ENCODE results near the gene RBM46.
"Not testable (repeated sequence)": the region's sequence is repeated elsewhere in the genome, so short reads cannot be mapped to it uniquely, and the experiment has no call there.

RBM46 gene

DNA sequence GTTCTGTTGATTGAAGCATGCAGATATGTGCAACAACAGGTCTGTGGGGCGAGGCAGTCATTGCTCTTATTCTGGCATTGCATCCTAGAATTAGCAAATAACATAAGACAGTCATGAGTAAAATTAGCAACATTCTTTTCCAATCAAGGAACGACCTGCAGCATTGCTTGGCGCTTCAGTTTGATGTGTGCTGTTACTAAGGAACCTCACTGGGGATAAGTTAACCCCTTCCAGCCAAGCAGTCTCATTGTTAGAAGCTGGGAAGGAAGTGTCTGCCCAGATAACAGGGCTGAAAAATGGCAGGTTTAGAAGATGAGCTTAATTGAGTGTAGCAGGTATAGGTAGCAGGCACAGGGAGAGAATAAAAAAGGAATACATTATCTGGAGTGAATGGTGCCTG, 55.4 kb downstream of the RBM46 start:
- WGBS, 2 experiments (ENCODE audit: insufficient coverage in 2 of 2): 53 to 100% methylated on average over 1 to 3 of the region's 3 CpGs
- no peaks in the 10 kb centered on the region for H3K4me1 ChIP-seq (ENCODE audit: control insufficient read depth, insufficient read depth, low read length, poor library complexity, severe bottlenecking)
- H3K27ac ChIP-seq (ENCODE audit: low read depth, low read length, severe bottlenecking): no peak overlapping the region
- H3K36me3 ChIP-seq (ENCODE audit: control insufficient read depth, insufficient read depth, low read length): no peaks in the 10 kb centered on the region
- no peaks in the 10 kb centered on the region for H3K9me3 ChIP-seq (ENCODE audit: control insufficient read depth, low read length)
- H3K4me3 ChIP-seq (ENCODE audit: extremely low read depth, insufficient read depth, low read length, poor library complexity, severe bottlenecking): no peak overlapping the region

DNA sequence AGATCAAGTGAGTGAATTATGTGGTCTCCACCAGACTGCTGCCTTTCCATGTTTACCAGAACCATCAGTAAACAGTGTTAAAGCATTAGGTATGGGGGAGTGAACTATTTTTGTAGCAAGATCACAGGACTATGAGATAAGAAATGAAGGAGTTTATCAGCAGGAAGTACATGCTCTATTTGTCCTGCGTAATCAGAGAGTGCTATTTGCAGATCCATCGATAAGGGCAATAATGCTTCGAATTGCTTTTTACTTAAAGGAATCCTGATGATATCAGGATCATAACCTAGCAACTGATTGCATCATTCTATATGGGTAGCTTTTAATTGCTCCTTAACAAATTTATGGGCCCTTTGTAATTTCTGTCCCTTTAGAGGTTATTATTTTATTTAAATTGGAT, 57.1 kb downstream of the RBM46 start:
- H3K27ac ChIP-seq (ENCODE audit: low read depth, low read length, severe bottlenecking): no peak overlapping the region
- H3K4me1 ChIP-seq (ENCODE audit: control insufficient read depth, insufficient read depth, low read length, poor library complexity, severe bottlenecking): no peaks in the 10 kb centered on the region
- no peak overlapping the region for H3K4me3 ChIP-seq (ENCODE audit: extremely low read depth, insufficient read depth, low read length, poor library complexity, severe bottlenecking)
- 100% methylated on average over 3 of the region's 3 CpGs for WGBS, 2 experiments (ENCODE audit: insufficient coverage in 2 of 2)
- no peaks in the 10 kb centered on the region for H3K9me3 ChIP-seq (ENCODE audit: control insufficient read depth, low read length)
- H3K36me3 ChIP-seq (ENCODE audit: control insufficient read depth, insufficient read depth, low read length): no peaks in the 10 kb centered on the region

DNA sequence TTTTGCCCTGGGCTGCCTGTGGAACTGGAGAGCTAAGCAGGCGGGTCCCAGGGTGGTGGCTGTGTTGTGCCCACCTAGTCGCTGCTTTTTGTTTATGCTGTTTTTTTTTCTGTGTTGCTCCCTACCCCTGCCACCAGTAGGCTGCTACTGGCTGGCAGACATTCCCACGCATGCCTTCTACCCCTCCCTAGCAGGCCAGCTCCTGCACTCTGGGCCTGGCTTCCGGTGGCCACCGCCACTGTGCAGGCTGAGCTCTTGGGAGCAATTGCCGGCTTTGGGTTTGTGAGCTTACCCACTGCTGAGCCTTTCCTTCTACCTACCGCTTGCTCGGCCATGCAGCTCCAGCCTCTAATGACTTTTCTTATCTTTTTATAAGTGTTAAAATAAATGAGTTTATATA, 57.6 kb downstream of the RBM46 start:
- Histone ChIP-seq H3K27ac (ENCODE audit: low read depth, low read length, severe bottlenecking) (no peak overlapping the region), H3K9me3 (ENCODE audit: control insufficient read depth, low read length) (no peaks in the 10 kb centered on the region), H3K4me3 (ENCODE audit: extremely low read depth, insufficient read depth, low read length, poor library complexity, severe bottlenecking) (no peak overlapping the region), H3K4me1 (ENCODE audit: control insufficient read depth, insufficient read depth, low read length, poor library complexity, severe bottlenecking) (no peaks in the 10 kb centered on the region), H3K36me3 (ENCODE audit: control insufficient read depth, insufficient read depth, low read length) (no peaks in the 10 kb centered on the region)
- 84 to 93% methylated on average over 5 to 6 of the region's 8 CpGs for whole genome bisulfite sequencing, 2 experiments (ENCODE audit: insufficient coverage in 2 of 2)

DNA sequence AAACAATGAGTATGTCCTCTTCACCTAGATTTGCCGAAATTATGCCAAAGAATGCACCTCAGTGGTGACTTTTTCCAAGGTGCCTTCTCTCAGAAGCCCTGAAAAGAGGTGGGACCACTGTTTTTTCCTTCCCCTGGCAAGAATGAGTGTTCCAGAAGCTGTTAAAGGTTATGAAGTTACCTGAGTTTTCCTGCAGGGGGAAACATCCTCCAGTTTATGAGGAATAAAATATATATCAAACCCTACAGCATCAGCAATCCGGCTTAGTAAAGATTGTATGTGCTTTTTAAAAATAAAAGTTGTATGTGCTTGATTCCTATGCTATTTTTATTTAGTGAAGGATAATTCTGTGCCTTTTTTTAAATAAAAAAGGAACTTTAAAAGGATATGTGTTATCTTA, 73.3 kb downstream of the RBM46 start:
- 78% methylated on average over 1 of the region's 2 CpGs; no CpG with 5 or more reads in 1 of the 2 experiments for WGBS, 2 experiments (ENCODE audit: insufficient coverage in 2 of 2)
- no peak overlapping the region for H3K27ac ChIP-seq (ENCODE audit: low read depth, low read length, severe bottlenecking)
- no peaks in the 10 kb centered on the region for H3K4me1 ChIP-seq (ENCODE audit: control insufficient read depth, insufficient read depth, low read length, poor library complexity, severe bottlenecking)
- no peaks in the 10 kb centered on the region for H3K36me3 ChIP-seq (ENCODE audit: control insufficient read depth, insufficient read depth, low read length)
- no peak overlapping the region for H3K4me3 ChIP-seq (ENCODE audit: extremely low read depth, insufficient read depth, low read length, poor library complexity, severe bottlenecking)
- H3K9me3 ChIP-seq (ENCODE audit: control insufficient read depth, low read length): no peaks in the 10 kb centered on the region

DNA sequence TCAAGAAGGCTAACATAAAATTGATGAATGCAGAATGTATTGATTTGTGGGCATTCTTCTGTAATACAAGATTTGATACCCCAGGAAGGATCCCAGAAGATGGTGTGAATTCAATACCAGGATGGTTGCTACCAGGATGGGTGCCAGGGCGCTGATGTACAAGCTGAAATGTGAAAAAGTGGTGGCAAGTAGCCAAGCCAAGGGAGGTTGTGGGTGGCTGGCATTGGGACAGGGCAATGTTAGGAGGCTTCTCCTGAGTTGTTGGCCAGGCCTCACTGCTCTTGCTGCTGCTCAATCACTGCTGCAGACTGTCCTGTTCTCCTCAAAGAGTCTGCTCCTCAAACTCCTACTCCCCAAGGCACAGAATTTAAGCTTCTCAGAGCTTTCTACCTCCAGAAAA, 77.1 kb downstream of the RBM46 start:
- Histone ChIP-seq H3K27ac (ENCODE audit: low read depth, low read length, severe bottlenecking) (no peak overlapping the region), H3K4me3 (ENCODE audit: extremely low read depth, insufficient read depth, low read length, poor library complexity, severe bottlenecking) (no peak overlapping the region), H3K9me3 (ENCODE audit: control insufficient read depth, low read length) (peaks cover 6% of the 10 kb centered on the region), H3K36me3 (ENCODE audit: control insufficient read depth, insufficient read depth, low read length) (no peaks in the 10 kb centered on the region), H3K4me1 (ENCODE audit: control insufficient read depth, insufficient read depth, low read length, poor library complexity, severe bottlenecking) (no peaks in the 10 kb centered on the region)
- 100% methylated on average over 1 of the region's 1 CpG; no CpG with 5 or more reads in 1 of the 2 experiments for WGBS, 2 experiments (ENCODE audit: insufficient coverage in 2 of 2)

DNA sequence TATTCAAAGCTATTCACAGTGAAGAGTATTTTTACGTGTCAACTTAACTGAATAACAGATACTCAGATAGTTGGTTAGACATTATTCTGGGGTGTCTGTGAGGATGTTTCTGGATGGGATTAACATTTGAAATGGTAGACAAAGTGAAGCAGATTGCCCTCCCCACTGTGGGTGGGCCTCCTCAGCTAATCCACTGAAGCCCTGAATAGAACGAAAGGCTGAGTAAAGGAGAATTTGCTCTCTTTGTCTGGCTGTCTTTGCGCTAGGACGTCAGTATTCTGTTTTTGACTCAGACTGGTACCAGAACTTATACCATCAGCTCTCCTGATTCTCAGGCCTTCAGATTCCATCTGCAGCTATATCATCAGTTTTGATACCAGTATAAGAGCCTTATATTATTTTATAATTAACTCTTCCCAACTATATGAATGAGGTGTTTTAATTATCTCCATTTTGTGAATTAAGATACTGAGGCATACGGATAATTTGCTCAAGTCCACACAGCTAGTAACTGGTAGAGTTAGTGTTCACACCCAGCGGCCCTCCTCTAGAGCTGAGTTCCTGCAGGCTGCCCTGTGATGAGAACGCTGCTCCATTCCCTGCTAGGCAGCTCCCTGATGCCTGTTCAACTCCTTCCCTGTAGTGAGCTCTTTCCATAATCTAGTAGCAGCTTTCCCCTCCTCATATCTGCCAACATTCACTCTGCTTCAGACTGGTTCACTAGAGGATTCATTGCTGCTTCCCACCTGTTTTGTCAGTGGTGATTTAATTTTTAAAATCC, 87.5 kb downstream of the RBM46 start:
- Histone ChIP-seq H3K36me3 (ENCODE audit: control insufficient read depth, insufficient read depth, low read length) (no peaks in the 10 kb centered on the region), H3K9me3 (ENCODE audit: control insufficient read depth, low read length) (peaks cover 6% of the 10 kb centered on the region), H3K4me3 (ENCODE audit: extremely low read depth, insufficient read depth, low read length, poor library complexity, severe bottlenecking) (no peak overlapping the region), H3K4me1 (ENCODE audit: control insufficient read depth, insufficient read depth, low read length, poor library complexity, severe bottlenecking) (no peaks in the 10 kb centered on the region), H3K27ac (ENCODE audit: low read depth, low read length, severe bottlenecking) (no peak overlapping the region)
- 75 to 82% methylated on average over 3 to 4 of the region's 7 CpGs for WGBS, 2 experiments (ENCODE audit: insufficient coverage in 2 of 2)

DNA sequence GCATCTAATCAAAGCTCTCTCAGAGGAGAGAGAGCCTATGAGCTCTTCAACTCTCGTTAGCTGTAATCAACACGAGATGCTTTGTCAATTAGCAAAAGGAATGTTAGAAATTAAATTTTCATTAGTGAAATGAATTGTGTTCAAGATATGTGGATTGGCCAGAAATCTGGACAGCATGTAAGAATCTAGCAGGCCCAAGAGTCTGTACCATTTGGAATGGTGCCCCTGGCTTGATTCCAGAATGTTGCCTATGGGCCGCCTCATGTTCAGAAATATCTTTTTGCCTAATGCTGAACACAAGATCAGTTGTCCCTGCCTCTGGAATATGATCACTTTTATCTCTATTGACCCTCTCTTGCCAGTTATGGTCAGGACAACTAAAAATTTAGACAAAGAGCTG, 88.2 kb downstream of the RBM46 start:
- WGBS, 2 experiments (ENCODE audit: insufficient coverage in 2 of 2): 78 to 92% methylated on average over 3 of the region's 3 CpGs
- no peak overlapping the region for H3K4me3 ChIP-seq (ENCODE audit: extremely low read depth, insufficient read depth, low read length, poor library complexity, severe bottlenecking)
- no peak overlapping the region for H3K27ac ChIP-seq (ENCODE audit: low read depth, low read length, severe bottlenecking)
- H3K36me3 ChIP-seq (ENCODE audit: control insufficient read depth, insufficient read depth, low read length): no peaks in the 10 kb centered on the region
- no peaks in the 10 kb centered on the region for H3K4me1 ChIP-seq (ENCODE audit: control insufficient read depth, insufficient read depth, low read length, poor library complexity, severe bottlenecking)
- peaks cover 6% of the 10 kb centered on the region for H3K9me3 ChIP-seq (ENCODE audit: control insufficient read depth, low read length)

DNA sequence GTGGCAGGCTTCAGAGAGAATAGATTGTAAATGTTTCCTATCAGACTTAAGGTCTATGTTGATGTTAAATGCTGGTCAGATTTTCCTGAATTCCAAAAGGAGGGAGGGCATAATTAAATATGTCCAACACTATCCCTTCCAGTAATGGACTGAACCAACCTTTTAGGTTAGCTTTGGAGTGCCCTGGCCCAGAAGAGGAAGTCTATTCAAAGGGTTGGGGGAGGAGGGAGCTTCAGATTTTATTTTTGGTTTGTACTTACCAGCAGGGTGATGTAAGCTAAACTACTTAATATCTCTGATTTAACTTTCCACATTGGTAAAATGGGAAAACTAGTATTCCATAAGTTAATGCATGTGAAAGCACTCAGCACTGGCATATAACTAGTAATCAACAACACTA, 91.1 kb downstream of the RBM46 start:
- H3K9me3 ChIP-seq (ENCODE audit: control insufficient read depth, low read length): peaks cover 6% of the 10 kb centered on the region
- no peak overlapping the region for H3K27ac ChIP-seq (ENCODE audit: low read depth, low read length, severe bottlenecking)
- H3K4me3 ChIP-seq (ENCODE audit: extremely low read depth, insufficient read depth, low read length, poor library complexity, severe bottlenecking): no peak overlapping the region
- no peaks in the 10 kb centered on the region for H3K36me3 ChIP-seq (ENCODE audit: control insufficient read depth, insufficient read depth, low read length)
- H3K4me1 ChIP-seq (ENCODE audit: control insufficient read depth, insufficient read depth, low read length, poor library complexity, severe bottlenecking): no peaks in the 10 kb centered on the region

DNA sequence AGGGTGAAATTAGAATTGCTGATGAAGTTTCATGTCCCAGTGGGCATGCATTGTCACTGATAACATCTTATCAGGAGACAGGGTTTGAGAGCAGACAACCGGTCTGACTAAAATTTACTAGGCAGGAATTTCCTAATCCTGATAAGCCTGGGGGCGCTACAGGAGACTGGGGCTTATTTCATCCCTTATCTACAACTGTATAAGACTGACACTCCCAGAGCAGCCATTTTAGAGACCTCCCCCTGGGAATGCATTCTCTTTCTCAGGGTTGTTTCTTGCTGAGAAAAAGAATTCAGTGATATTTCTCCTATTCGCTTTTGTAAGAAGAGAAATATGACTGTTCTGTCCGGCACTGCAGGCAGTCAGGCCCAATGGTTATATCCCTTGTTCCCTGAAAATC, 93.0 kb downstream of the RBM46 start:
- H3K27ac ChIP-seq (ENCODE audit: low read depth, low read length, severe bottlenecking); H3K4me3 ChIP-seq (ENCODE audit: extremely low read depth, insufficient read depth, low read length, poor library complexity, severe bottlenecking); H3K9me3 ChIP-seq (ENCODE audit: control insufficient read depth, low read length); H3K36me3 ChIP-seq (ENCODE audit: control insufficient read depth, insufficient read depth, low read length); H3K4me1 ChIP-seq (ENCODE audit: control insufficient read depth, insufficient read depth, low read length, poor library complexity, severe bottlenecking): not testable (repeated sequence)
- WGBS, 2 experiments (ENCODE audit: insufficient coverage in 2 of 2): no CpG with 5 or more reads among the region's 4 CpGs

DNA sequence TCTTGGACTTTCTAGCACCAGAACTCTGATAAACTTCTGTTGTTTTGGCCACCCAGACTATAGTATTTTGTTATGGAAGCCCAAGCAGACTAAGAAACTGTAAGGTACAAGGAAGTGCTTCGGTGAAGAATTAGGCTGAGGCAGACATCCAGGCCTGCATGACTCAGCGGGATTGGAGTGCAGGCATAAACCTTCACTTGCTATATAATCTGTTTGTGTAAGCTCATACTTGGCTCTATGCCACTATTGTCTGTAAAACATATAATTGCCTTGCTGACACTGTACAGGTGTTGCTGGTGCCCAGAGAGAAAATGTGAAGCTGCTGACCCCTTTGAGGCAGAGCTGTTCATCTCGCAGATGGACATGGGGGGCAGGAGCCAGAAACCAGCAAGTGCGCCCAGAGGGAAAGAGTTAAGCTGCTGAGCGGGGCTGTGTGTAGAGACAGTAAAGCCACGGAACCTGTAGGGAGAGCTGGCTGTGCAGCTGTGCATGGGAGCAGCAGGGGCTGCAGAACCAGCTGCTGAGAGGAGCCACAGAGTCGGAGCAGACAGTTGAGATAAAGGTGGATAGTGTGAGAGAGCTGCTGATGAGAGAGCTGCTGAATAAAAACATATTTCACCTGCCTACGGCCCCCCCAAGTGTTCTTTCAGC, 96.2 kb downstream of the RBM46 start:
- H3K9me3 ChIP-seq (ENCODE audit: control insufficient read depth, low read length): peaks cover 6% of the 10 kb centered on the region
- 93 to 94% methylated on average over 4 to 6 of the region's 8 CpGs for WGBS, 2 experiments (ENCODE audit: insufficient coverage in 2 of 2)
- no peaks in the 10 kb centered on the region for H3K4me1 ChIP-seq (ENCODE audit: control insufficient read depth, insufficient read depth, low read length, poor library complexity, severe bottlenecking)
- H3K4me3 ChIP-seq (ENCODE audit: extremely low read depth, insufficient read depth, low read length, poor library complexity, severe bottlenecking): no peak overlapping the region
- H3K27ac ChIP-seq (ENCODE audit: low read depth, low read length, severe bottlenecking): no peak overlapping the region
- H3K36me3 ChIP-seq (ENCODE audit: control insufficient read depth, insufficient read depth, low read length): no peaks in the 10 kb centered on the region

All from mesodermal cell (in vitro differentiated cells).